ENCODE results near the gene KRT80.

GRCh38 chr12:52122540-52122871, 69.3 kb downstream of the KRT80 start:
- TF ChIP-seq CTCF (conservative IDR thresholded peaks at IDR 0.05 in 1 of 2, IDR thresholded peaks at IDR 0.05 in 1 of 2; ENCODE audit: extremely low read depth in 1 of 2, insufficient read depth in 1 of 2, low read depth in 1 of 2, low read length in 2 of 2) (no peak), EZH2 (IDR thresholded peaks at IDR 0.05; ENCODE audit: borderline replicate concordance, low read length) (no peak)

Data from mammary epithelial cell (primary cell).